HG02885 (cell line): Measurements from ENCODE around the gene RNF8.
"Not testable (repeated sequence)": the region's sequence is repeated elsewhere in the genome, so short reads cannot be mapped to it uniquely, and the experiment has no call there.

ENCODE experiments used
- ATAC-seq: cut with Tn5 transposase; IDR thresholded peaks from one replicate; pipeline ENCODE4 v1.9.1; 2021; ENCODE audit warnings: mild to moderate bottlenecking; ENCODE audit not compliant: unreplicated experiment, poor library complexity

Gene RNF8

DNA sequence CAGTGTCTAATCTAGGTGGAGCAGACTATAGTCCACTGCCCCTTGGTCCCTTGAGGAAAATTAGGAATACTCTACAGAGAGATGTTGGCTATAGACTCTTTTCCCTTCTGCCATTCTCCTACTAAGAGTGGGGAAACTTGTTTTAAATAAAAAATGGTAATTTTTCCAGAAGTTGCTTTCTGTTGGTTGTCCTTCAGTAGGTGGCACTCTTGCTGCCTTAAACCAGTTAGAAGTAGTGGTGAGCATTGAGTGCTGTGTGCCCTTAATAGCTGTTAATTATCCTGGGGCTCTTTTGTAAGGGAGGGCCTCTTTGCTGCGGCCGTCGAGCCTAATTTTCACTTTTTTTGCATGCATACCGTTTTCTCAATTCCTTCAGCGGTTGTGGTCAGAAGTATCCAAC, 82.0 kb downstream of the RNF8 start:
- ATAC-seq = no peak

DNA sequence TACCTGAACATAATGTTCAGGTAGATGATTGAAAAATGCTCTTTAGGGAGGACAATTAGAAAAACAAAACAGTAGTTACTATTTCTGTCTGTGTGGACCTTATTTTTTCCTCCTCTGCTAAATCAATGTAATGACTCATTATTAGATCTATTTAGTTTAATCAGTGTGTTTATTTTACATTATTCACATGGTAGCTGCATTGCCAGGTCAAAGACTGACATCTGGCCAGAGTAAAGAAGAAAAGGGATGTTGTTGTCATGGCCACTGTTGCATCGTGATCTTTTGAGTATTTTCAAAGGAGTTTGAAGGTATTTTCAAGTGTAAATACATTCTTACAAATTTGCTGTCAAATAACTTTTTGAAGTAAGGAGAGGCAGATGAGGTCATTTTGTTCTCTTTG, 85.1 kb downstream of the RNF8 start:
- ATAC-seq = no peak

DNA sequence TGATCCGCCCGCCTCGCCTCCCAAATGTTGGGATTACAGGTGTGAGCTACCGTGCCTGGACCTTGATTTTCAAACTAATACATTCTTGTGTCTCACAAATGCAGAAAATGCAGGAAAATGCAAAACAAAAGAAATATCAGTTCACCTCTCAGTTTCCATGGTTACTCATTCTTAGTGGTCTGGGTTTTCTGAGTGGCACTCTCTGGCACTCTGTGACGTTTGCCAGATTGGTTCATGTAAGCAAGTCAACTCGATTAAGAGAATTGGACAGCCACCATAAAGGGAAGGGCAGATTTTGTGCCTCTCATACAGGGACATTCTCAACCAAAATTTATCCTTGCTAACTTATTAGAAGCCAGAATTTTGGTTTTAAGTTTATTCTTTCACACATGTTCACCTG, 87.9 kb downstream of the RNF8 start:
- ATAC-seq = no peak

DNA sequence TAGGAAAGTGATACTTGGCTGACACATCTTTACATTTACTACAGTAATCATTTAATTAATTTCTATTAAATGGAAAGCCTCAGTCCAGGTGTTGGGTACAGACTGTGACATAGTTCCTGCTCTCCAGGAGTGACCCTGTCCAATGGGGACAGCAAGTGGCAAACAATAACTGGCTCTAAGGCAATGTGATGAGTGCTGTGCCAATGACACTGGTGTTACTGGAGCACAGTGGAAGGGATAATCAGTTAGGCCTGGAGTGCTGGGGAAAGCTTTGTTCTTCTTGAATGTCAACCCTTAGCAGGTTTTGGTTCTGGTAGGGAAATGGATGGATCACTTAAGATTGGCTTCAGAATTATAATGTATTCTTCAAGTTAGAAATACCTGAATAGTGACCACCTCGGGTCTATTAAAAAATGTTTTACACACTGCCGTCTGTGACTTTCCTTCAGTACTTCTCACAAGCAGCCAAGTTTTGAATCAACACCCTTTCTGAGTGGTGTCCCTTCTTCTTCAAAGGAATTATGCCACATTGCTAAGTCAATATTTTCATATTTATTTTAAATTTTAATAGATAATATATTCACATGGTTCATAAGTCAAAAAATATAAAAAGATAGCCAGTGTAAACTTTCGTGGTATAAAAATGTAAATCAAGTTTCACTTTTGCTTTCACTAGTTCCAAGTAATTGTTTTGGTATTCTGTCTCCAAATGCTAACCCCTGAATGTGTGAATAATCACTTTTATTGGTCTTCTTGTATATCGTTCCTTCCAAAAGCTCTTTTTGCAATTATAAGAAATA, 88.8 kb downstream of the RNF8 start:
- ATAC-seq = no peak

DNA sequence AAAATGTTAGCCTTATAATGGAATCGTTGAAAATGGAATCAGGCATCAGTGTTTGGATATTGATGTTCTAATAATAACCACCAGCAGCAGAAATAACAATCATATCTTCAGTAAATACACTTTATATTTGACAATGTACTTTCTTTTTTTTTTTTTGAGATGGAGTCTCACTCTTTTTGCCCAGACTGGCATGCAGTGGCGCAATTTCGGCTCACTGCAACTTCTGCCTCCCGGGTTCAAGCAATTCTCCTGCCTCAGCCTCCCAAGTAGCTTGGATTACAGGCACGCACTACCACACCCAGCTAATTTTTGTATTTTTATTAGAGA, 89.4 kb downstream of the RNF8 start:
- not testable (repeated sequence) for ATAC-seq
